Uterus (tissue), 2 donors: ENCODE measurements around the gene CTCF.

Source experiments
- POLR2A ChIP-seq, 2 donors: fragments of 450-650 bp; IDR thresholded peaks; one replicate each; pipeline ENCODE4 v1.6.1; 2016; ENCODE audit warnings: antibody characterized with exemption in 2 of 2, mild to moderate bottlenecking in 1 of 2, moderate library complexity in 1 of 2
- TF ChIP-seq, protein P1 (sequence below), 4 experiments: fragments of 200-600 bp in 2 of 4; fragments of 450-650 bp in 2 of 4; sonication (generic) in 2 of 4; IDR thresholded peaks; one replicate each; pipeline ENCODE4 v1.5.1; 2016 to 2019; ENCODE audit warnings: antibody characterized with exemption in 4 of 4, mild to moderate bottlenecking in 2 of 4, moderate library complexity in 1 of 4

DNA sequence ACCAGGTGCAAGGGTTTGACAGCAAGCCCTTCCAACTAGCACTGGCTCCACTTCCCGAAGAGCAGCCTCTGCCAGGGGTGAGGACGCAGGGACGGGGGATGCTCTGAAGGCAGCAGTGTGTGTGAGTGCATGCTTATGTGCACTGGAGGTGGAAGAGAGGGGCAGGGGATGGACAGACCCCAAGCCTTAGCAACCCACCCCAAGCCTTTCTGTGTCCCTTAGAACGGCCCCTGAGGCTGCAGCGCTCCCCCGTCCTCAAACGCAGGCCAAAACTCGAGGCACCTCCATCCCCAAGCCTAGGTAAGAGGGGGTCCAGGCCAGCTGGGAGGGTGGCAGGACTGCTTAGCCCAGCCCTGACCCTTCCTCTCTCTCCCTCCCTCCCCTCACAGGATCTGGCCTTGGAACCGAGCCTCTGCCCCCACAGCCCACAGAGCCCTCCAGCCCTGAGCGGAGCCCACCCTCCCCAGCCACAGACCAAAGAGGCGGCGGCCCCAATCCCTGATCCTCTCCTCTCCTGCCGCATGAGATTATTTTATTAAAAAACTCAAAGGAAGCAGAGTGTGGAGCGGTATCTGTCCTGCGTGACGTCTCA, 94.8 kb downstream of the CTCF start:
- TF ChIP-seq, protein P1, sequence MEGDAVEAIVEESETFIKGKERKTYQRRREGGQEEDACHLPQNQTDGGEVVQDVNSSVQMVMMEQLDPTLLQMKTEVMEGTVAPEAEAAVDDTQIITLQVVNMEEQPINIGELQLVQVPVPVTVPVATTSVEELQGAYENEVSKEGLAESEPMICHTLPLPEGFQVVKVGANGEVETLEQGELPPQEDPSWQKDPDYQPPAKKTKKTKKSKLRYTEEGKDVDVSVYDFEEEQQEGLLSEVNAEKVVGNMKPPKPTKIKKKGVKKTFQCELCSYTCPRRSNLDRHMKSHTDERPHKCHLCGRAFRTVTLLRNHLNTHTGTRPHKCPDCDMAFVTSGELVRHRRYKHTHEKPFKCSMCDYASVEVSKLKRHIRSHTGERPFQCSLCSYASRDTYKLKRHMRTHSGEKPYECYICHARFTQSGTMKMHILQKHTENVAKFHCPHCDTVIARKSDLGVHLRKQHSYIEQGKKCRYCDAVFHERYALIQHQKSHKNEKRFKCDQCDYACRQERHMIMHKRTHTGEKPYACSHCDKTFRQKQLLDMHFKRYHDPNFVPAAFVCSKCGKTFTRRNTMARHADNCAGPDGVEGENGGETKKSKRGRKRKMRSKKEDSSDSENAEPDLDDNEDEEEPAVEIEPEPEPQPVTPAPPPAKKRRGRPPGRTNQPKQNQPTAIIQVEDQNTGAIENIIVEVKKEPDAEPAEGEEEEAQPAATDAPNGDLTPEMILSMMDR (IDR thresholded peaks at IDR 0.05): no peak
- no peak for TF ChIP-seq POLR2A (IDR thresholded peaks at IDR 0.05)
